Activated gamma-delta T cell (primary cell): Measurements from ENCODE around the gene WFIKKN1.

Experiments used
- DNase-seq: peaks from one replicate; lab custom pipeline; 2025; lab: John Stamatoyannopoulos, UW

The WFIKKN1 gene

GRCh38 chr16:637081-638018 is 6.6 kb downstream of the WFIKKN1 start:
- DNase-seq: peak; percentile 85

DNA sequence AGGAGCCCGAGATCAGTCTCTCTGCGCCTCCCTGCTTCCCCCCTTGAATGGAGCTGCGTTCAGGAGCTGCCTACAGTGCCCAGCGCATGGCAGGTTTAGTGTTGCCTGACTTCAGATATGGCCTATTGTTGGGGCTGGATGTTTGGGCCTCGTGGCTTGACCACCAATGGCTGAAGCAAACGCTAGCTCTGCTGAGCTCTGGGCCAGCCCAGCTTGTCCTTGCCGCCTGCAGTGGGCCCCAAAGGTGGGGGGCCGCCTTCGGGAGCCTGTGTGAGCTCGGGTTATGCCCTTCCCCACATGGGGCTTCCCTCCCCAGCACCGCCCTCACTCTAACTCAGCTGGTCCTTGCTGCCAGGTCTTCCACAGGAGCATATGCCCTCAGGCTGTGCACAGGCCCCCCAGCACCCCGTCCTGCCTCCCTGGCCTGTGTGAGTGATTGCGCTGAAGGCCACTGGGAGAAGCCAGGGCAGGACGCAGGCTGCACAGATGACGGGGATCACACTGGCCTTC is 7.3 kb downstream of the WFIKKN1 start:
- no peak for DNase-seq

DNA sequence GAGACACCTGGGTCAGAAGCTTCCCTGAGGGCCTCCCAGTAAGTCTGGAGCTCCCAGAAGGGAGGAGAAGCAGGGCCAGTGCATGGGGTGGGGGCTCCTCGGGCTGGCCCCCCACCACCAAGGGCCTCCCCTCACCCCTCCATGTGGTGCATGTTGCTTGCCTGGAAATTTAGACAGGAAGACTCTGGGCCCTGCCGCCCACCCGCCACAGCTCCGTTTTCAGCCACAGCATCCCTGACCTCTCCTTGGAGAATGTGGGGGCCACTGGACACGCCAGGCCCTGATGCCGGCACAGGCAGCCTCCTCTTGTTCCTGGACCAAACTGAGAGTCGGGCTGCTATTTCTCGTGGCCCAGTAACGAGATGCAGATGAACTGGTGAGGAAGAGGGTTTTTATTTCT is 8.1 kb downstream of the WFIKKN1 start:
- DNase-seq: no peak

DNA sequence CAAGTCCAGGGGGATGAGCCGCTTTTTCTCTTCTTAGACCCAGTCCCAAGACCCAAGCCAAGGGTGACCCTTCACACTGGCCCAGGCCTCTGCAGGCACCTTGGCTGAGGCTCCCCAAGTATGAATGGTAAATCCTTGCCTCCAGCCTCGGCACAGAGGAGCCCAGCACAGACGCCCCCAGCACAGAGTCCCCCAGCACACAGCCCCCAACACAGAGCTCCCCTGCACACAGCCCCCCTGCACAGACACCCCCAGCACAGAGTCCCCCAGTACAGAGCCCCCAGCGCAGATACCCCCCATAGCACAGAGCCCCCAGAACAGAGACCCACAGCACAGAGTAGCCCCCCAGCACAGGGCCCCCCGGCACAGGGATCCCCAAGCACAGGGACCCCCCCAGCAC is 9.8 kb downstream of the WFIKKN1 start:
- DNase-seq: no peak

- DNase-seq: peak; percentile 45
Observed at GRCh38 chr16:641326-642188, 10.8 kb downstream of the WFIKKN1 start, which contains the start of gene MCRIP2. Gene MCRIP2, plus strand, starts transcription at chr16:641828. Its CDS starts 164 bp downstream, at chr16:641992.

- no peak for DNase-seq
Observed at GRCh38 chr16:642189-643049, 11.6 kb downstream of the WFIKKN1 start.

GRCh38 chr16:643050-643368 is 12.2 kb downstream of the WFIKKN1 start:
- no peak for DNase-seq

DNA sequence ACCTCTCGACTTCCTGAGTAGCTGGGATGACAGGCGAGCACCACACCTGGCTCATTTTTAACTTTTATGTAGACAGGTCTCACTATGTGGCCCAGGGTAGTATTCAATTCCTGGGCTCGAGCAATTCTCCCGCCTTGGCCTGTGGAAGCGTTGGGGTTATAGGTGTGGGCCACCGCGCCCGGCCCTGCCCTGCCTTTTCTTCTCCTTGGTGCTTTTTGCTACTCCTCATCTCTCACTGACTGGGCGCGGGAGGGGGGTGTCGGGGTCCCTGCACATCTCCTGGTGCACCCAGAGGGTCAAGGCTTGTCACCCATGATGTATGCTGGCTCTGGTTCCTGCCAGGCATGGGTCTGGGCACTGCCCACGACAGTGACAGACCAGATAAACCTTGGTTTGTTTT is 13.8 kb downstream of the WFIKKN1 start:
- no peak for DNase-seq

DNA sequence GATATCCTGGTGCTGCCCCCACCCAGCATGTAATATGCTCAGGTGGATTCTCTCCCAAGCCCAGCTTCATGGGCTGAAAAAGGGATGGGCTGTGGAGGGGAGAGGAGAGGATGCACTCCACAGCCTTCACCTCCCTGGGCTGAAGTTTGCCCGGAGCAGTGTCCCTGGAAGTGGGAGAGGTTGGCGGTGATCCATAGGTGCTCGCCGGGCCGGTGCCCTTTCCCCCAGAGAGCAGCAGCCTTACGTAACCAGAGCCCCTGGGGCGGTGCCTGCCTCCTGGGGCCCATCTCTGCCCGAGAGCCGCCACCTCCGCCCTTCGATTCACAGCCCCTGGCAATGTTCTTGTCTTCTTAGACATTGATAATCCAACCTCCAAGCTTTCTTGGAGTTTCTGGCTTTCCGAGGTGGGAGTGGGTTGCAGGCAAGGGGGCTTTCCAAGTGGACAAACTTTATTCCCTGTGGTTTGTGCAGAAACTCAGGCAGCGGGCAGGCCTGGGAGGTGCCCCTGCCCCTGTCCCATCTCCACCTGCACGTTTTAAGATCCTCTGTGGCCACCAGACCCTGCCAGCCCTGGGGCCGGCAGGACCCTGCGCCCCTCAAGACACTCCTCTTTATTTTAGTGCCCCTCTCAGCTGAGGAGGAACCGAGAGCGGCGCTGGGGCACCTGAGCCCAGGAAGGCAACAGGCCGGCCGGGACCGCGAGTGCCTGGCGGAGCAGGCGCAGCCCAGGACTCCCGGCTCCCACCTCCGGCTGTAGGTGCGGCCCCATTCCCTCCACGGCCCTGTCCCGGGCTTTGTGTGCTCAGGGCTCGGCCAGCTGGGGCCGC is 15.3 kb downstream of the WFIKKN1 start:
- DNase-seq: no peak

DNA sequence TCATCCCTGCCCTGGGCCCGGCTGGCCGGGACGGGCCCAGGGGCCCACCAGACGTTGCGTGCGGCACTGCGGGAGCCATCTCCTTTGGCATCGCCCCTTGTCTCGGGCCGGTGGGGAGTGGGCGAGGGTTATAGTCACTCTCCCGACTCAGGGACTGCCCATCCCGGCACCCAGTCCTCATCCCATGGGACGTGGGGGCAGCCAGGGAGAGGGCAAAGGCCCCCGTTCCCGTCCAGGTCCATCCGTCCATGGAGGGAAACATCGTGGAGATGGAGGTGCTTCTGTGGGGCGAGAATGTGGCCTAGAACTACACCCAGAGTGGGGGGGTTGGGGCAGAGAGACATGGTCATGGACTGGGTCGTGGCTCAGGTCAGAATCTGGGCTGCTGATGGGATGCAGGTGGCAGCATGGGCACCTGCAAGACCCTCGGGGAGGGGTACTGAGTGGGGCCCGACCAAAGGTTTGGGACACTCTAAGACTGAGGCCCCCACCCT is 15.9 kb downstream of the WFIKKN1 start:
- no peak for DNase-seq

DNA sequence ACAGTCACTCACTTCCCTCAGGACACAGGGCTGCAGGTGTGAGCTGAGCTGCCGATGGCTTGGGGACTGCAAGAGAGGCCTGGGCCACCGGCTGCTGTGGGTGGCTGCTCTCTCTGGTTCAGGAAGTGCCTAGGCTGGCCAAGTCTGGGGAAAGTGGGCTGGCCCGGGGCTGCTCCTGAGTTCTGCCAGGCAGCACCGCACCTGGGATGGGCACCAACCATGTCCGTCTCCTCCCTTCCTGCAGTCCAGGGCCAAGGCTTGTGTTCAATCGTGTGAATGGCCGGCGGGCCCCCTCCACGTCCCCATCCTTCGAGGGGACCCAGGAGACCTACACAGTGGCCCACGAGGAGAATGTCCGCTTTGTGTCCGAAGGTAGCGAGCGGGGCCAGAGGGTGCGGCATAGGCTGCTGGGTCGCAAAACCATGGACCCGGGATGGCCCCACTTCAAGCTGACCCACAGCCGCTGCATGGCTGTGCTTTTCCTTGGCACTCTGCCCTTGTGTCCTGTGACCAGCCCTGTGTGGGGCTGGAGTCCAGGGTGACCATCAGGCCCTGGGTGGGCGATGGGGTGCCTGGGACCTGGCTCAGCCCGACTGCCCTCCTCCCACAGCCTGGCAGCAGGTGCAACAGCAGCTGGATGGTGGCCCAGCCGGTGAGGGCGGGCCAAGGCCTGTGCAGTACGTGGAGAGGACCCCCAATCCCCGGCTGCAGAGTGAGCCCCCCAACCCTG is 16.6 kb downstream of the WFIKKN1 start:
- no peak for DNase-seq

- no peak for DNase-seq
Observed at GRCh38 chr16:648071-648780, 17.4 kb downstream of the WFIKKN1 start.

DNA sequence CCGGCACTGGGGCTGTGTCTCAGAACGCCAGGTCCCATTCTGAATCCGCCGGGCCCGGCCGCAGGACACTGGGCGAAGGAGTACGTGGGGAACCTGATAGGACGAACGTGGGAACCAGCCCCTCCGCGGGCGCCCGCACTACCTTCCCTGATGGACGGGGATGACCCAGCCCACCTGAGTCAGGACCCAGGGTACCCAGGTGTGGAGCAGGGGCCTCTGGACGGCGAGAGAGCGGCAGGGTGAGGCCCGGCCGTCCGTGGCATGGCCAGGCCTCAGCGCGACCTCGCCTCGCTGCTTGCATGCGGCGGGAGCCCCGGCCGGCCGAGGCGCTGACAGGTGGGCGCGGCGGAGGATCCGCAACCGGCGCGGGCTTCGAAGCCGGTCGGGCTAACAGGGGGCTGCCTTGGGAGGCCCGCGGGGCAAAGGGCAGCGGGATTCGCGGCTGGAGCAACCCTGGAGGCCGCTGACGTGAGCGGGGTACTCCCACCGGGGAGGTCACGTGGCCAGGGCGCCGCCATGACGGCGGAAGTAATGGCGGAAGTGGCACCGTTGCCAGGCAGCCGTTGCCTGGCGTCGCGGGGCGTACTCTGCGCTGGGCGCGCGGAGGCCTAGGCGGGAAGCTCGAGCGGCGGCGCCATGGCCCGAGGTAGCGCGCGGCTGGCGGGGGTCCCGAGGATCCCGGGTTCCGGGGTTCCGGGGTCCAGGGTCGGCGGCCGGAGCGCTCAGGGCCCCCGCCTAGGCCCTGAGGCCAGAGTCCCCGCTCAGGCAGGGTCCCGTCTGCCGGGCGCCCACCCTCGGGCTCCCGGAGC is 18.2 kb downstream of the WFIKKN1 start, which contains the start of gene WDR90:
Gene WDR90, plus strand, starts transcription at position 585 of the 809 bp plus-strand sequence. Its CDS starts 52 bp downstream, at position 637.
- DNase-seq: peak; percentile 91

DNA sequence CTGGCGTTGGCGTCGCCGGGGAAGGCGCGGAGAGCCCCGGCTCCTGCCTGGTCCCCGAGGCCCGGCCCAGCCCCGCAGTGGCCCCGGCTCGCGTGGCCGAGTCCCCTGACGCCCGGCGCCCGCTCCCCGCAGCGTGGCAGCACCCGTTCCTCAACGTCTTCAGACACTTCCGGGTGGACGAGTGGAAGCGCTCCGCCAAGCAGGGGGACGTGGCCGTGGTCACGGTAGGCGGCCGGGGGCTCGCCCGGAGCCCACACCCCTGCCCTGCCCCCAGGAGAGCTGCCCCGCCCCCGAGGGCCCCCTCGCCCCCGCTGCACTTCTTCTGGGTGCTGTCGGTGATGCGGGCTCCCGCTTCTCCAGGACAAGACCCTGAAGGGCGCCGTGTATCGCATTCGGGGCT is 18.8 kb downstream of the WFIKKN1 start:
- DNase-seq: no peak

DNA sequence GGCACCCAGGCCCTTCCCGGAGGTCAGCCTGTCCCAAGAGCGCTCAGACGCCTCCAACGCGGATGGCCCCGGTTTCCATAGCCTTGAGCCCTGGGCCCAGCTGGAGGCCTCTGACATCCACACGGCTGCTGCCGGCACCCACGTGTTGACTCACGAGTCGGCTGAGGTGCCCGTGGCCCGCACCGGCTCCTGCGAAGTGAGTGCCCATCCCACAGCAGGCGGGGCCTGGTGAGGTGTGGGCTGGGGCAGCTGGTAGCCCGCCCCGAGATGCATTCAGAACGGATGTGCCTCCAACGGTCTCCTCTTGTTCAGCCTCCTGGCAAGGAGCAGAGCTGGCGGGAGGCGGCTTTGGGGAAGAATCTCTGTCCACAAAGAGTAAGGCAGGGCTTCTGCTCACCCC is 21.1 kb downstream of the WFIKKN1 start:
- no peak for DNase-seq

DNA sequence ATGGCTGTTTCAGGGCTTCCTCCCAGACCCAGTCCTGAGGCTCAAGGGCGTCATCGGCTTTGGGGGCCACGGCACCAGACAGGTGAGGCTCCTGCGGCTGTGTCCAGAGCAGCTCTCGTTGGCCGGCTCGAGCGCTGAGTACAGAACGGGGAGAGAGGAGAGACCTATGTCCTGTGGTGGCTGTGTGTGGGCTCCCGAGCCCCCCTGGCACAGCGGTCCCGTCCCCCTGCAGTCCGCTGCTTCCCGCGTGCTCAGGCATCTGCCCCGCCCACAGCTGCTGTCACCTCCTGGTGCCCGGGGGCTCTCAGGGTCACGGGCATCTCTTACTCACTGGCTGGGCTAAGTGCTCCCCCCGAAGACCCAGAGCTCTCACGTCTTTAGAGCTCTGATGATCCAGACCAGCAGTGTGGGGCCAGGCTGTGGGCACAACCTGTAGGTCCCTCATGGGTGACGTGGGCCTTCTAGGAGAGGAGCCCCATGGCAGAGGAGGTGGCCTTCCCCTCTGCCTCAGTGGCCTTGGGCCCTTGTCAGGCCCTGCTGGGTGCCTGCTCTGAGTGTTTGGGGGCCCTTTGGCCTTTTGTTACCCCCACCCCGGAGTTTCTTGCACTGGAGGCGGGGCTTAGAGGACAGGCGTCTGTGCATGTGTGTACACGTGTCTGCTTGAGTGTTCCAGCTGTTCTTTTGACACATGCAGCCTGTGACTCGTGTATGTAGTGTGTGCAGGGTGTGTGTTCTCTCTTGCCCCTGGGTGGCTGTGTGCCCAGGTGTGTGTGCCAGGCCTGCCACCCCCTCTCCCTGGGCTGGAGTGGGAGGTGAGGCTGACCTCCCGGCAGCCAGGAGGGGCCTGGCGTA is 21.9 kb downstream of the WFIKKN1 start:
- DNase-seq: no peak

- no peak for DNase-seq
Observed at GRCh38 chr16:654034-654433, 23.2 kb downstream of the WFIKKN1 start.
